Lower leg skin (tissue), 4 donors: ENCODE results near the gene ROBO1. TPM values are rescaled to one million over a fixed set of nuclear protein-coding genes. Genes with fewer than 3 reads are reported as not detected.

Experiments
- DNase-seq, 2 donors: peaks; one replicate each; pipeline ENCODE4 v3.0.0-alpha.2; 2019; ENCODE audit warnings: low spot score in 2 of 2
- H3K4me3 ChIP-seq: fragments of 200-600 bp; sonication (generic); 2 replicates; pipeline ENCODE4 v1.5.1; 2017; ENCODE audit warnings: mild to moderate bottlenecking, low read depth; ENCODE audit not compliant: poor library complexity, severe bottlenecking
- POLR2A ChIP-seq, 2 donors: fragments of 450-650 bp; IDR thresholded peaks; one replicate each; pipeline ENCODE4 v1.6.1; 2016 to 2017; ENCODE audit warnings: antibody characterized with exemption in 2 of 2, mild to moderate bottlenecking in 1 of 2, moderate library complexity in 1 of 2
- WGBS, 2 donors: methylation state at CpG; one replicate each; pipeline ENCODE4 v1.1.5; 2018; 5-methylcytosine and 5-hydroxymethylcytosine counted together
- intact Hi-C: fragments of 100-400 bp; cut with DNase I; formaldehyde crosslinking; loops from one replicate; pipeline ENCODE4 v1.15.0; 2023; ENCODE audit warnings: low total_unique reads
- total RNA-seq, 4 donors: library from RNA; depleted of rRNA; stranded (reverse); fragments of >200 nt; gene quantifications; one replicate each; pipeline ENCODE4 v1.1.0, GENCODE V29; 2016
- TF ChIP-seq, protein P1 (sequence below), 3 donors: fragments of 450-650 bp; IDR thresholded peaks; one replicate each; pipeline ENCODE4 v1.5.1; 2016; ENCODE audit warnings: antibody characterized with exemption in 3 of 3, mild to moderate bottlenecking in 3 of 3, moderate library complexity in 2 of 3

Gene ROBO1
- total RNA-seq, 4 donors from 2014 or later: 26.3 to 60.0 (median 51.0) TPM

DNA sequence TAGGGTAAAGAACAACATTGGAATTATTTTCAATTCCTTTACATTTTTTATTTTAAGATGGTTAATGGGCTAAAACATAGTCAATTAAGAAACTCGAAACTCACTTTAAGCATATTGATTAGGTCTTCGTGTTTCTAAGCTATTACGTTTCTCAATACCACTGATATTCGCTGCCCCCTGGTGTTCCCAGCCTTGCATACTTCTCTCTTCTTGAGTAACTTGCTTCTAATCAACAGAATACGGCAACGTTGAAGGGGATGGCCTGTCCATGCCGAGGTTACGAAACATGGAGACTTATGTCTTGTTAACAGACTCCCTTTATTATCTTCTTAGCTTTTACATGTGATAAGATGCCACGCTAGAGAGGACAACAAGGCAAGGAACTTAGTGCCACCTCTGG lies 43.6 kb downstream of the ROBO1 start:
- TF ChIP-seq, protein P1, sequence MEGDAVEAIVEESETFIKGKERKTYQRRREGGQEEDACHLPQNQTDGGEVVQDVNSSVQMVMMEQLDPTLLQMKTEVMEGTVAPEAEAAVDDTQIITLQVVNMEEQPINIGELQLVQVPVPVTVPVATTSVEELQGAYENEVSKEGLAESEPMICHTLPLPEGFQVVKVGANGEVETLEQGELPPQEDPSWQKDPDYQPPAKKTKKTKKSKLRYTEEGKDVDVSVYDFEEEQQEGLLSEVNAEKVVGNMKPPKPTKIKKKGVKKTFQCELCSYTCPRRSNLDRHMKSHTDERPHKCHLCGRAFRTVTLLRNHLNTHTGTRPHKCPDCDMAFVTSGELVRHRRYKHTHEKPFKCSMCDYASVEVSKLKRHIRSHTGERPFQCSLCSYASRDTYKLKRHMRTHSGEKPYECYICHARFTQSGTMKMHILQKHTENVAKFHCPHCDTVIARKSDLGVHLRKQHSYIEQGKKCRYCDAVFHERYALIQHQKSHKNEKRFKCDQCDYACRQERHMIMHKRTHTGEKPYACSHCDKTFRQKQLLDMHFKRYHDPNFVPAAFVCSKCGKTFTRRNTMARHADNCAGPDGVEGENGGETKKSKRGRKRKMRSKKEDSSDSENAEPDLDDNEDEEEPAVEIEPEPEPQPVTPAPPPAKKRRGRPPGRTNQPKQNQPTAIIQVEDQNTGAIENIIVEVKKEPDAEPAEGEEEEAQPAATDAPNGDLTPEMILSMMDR (IDR thresholded peaks at IDR 0.05): no peak
- TF ChIP-seq POLR2A (IDR thresholded peaks at IDR 0.05): no peak
- no peak overlapping the region for H3K4me3 ChIP-seq
- intact Hi-C loops: no loop called here
- 81 to 85% methylated on average over 9 of the region's 9 CpGs for WGBS, 2 donors
- DNase-seq: no peak

DNA sequence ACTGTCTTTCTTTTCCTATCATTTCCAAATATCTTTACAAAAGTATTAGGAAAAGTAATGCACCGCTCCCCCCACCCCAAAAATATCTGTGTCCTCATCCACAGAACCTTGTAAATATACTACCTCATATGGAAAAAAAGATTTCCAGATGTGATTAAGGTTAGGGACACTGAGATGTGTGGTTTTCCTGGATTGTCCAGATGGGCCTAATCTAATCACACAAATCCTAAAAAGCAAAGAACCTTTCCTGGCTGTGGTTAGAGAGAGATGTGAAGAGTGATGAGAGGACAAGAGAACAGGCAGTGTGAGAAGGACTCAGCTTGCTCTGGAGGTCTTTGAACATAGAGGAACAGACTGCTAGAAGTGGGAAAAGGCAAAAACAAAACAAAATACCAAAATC lies 77.7 kb downstream of the ROBO1 start:
- intact Hi-C loops: no loop called here
- no peak for TF ChIP-seq POLR2A (IDR thresholded peaks at IDR 0.05)
- TF ChIP-seq, protein P1 (IDR thresholded peaks at IDR 0.05): no peak
- no peak overlapping the region for H3K4me3 ChIP-seq
- no peak for DNase-seq
- WGBS, 2 donors: 45 to 77% methylated on average over 1 of the region's 1 CpG

DNA sequence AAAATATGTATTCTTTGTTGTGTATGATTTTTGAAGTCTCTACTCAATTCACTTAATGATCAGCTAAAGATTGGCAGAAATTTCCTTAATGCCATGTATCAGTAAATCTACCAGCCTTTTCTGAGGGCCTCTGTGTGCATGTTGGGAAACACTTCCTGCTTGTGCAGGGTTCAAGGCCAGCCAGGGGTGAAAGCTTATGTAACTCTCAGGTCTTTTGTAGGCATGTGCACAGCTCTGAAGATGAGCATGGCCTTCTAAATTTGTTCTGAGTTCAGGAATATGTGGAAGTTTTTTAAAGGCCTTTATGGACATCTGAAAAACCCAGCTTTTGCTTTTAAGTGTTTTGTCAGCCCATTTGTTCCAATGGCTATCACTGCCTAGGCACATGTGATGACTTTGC lies 82.7 kb downstream of the ROBO1 start:
- no peak for DNase-seq
- intact Hi-C loops: no loop called here
- no peak for TF ChIP-seq POLR2A (IDR thresholded peaks at IDR 0.05)
- TF ChIP-seq, protein P1 (IDR thresholded peaks at IDR 0.05): no peak
- no peak overlapping the region for H3K4me3 ChIP-seq

DNA sequence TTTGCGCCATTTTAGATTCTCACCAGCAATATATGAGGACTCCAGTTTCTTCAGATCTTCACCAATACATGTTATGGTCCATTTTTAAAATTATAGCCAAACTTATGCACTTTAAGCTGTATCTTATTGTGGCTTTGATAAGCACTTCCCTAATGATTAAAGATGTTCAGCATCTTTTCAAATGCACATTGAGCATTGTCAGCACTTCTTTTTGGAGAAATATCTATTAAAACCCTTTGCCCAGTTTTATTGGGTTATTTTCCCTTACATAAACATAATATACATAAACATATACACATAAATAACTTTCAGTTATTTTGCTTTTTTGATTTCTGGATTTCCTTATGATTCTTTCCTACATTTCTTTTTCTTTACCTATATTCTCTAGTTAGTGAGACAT lies 83.8 kb downstream of the ROBO1 start:
- no peak for TF ChIP-seq POLR2A (IDR thresholded peaks at IDR 0.05)
- TF ChIP-seq, protein P1 (IDR thresholded peaks at IDR 0.05): no peak
- no peak for DNase-seq
- no peak overlapping the region for H3K4me3 ChIP-seq
- 98 to 100% methylated on average over 1 of the region's 1 CpG for WGBS, 2 donors
- intact Hi-C loops: no loop called here

DNA sequence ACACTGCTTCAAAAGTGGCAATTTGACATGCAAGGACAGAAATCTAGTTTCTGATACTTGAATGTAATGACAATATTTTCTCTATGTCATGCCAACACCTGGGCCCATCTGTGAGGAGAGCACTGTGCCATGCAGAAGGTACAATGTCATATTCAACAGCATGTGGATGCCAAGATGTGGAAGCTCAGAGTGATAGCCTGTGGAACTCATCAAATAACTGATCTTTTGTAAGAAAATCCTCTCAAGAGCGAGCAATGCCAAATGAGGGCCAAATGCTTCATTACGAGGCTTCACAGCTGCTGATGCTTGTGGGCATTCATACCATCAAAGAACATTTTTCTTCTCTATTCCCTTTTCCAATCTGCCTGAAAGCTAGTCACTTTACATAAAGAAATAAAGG lies 95.1 kb downstream of the ROBO1 start:
- WGBS, 2 donors: 53 to 69% methylated on average over 2 of the region's 2 CpGs
- DNase-seq: no peak
- no peak overlapping the region for H3K4me3 ChIP-seq
- intact Hi-C loops: no loop called here
- no peak for TF ChIP-seq POLR2A (IDR thresholded peaks at IDR 0.05)
- TF ChIP-seq, protein P1 (IDR thresholded peaks at IDR 0.05): no peak

DNA sequence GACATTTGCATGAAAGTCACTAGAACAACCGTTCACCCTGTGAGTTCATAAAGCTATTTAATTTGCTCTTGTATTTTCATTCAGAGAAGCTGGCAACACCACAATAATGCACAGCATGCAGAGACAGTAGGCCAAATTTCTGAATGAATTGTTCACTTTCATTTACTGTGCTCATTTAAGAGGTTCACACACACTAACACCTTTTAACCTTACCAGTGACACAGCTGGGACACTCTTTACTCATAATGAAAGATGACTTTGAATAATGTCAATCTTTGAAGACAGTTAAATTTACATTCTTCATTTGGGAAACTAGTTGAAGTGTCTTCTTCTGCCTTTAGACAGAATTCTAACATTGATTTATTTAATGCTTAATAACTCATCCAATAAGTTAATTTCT lies 95.7 kb downstream of the ROBO1 start:
- 74 to 86% methylated on average over 1 of the region's 1 CpG for WGBS, 2 donors
- no peak overlapping the region for H3K4me3 ChIP-seq
- DNase-seq: no peak
- TF ChIP-seq, protein P1 (IDR thresholded peaks at IDR 0.05): no peak
- intact Hi-C loops: no loop called here
